ENCODE measurements around the gene LRRFIP1.

DNA sequence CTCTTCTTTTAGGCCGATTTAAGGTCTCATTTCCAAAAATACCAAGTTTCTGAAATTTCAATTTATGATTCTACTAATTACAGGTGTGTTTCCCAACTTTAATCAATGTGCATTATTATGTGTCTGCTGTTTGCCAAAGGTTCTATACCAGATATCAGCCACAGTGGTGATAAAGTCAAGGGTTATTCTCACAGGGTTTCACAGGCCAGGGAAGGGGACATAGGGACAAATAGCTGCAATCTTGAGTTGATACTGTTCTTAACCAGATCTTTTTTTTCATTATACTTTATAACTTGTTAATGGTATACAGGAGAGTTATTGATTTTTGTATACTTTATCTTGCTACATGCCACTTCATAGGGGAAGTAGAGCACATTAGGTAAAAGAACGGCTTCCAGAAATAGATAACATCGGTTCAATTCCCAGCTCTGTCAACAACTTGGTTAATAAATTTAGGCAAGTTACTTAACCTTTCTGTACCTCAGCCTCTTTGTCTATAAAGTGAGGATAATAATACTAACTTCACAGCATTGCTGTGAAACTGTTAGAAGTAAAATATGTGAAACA lies 200.1 kb downstream of the LRRFIP1 start:
- TF ChIP-seq, protein P1, sequence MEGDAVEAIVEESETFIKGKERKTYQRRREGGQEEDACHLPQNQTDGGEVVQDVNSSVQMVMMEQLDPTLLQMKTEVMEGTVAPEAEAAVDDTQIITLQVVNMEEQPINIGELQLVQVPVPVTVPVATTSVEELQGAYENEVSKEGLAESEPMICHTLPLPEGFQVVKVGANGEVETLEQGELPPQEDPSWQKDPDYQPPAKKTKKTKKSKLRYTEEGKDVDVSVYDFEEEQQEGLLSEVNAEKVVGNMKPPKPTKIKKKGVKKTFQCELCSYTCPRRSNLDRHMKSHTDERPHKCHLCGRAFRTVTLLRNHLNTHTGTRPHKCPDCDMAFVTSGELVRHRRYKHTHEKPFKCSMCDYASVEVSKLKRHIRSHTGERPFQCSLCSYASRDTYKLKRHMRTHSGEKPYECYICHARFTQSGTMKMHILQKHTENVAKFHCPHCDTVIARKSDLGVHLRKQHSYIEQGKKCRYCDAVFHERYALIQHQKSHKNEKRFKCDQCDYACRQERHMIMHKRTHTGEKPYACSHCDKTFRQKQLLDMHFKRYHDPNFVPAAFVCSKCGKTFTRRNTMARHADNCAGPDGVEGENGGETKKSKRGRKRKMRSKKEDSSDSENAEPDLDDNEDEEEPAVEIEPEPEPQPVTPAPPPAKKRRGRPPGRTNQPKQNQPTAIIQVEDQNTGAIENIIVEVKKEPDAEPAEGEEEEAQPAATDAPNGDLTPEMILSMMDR (IDR thresholded peaks at IDR 0.05), result no peak
- TF ChIP-seq EZH2 (IDR thresholded peaks at IDR 0.05), result no peak

Measured in neural progenitor cell (in vitro differentiated cells).